Activated T-cell treated with anti-CD3 and anti-CD28 coated beads, Interleukin-2, amount 50 U/mL, for 1 hour (primary cell): ENCODE data around the gene EVI5.
"Not testable (repeated sequence)": the region's sequence is repeated elsewhere in the genome, so short reads cannot be mapped to it uniquely, and the experiment has no call there.

Source experiments
- DNase-seq: peaks from one replicate; pipeline ENCODE4 v3.0.0-alpha.2; 2020

EVI5 gene

DNA sequence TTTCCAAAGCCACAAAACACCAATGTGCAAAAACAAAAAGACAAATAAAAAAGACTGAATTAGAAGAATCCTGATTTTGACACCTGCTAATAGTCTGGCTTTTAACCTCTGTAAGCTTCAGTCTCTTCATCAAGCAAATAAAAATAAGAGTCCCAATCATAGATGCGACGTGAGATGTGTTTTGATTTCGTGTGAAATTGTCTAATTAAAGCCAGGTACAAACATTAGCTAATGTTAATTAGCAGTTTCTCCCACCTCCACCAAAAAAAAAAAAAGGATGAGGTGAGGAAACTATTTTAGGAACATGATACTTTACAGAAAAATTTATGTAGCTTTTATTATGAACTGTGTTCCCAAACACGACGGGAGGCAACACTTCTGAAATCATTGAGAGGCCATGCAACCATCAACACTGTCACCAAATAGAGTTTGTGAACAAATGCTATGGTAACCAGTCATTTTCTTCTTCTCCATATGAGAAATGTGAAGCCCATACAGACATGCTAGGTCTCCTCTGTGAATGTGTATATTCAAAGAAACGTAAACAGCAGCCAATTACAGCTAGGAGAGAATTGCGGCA is 6.7 kb upstream of the EVI5 start:
- DNase-seq = no peak

DNA sequence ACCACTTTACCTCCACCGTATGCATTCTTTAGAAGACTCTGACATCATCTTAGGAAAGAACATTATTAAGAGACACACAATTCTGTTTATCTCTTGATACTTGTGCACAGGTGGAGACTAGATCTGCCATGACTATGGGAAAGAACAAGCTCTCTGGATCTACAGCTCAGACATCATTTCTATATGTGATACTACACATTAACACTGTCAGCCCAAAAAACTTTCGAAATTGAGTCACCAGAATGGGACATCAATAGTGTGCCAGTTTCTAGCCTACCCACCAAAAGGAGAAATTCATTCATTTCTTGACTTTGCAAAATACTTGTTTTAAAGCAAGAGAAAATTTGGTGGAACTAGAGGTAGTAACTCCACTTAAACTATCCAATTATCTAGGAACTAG is 6.0 kb upstream of the EVI5 start:
- DNase-seq = no peak

DNA sequence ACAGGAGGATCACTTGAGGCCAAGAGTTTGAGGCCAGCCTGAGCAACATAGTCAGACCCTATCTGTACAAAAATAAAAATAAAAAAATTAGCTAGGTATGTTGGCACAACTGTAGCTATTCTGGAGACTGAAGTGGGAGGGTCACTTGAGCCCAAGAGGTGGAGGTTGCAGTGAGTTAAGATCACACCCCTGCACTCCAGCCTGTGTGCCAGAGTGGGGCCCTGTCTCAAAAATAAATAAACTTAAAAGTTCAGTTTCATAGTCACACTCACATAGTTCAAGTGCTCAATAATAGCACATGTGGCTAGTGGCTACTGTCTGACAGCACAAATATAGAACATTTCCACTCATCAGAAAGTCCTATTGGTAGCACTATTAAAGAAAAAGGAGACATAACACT is 5.2 kb upstream of the EVI5 start:
- DNase-seq = no peak

DNA sequence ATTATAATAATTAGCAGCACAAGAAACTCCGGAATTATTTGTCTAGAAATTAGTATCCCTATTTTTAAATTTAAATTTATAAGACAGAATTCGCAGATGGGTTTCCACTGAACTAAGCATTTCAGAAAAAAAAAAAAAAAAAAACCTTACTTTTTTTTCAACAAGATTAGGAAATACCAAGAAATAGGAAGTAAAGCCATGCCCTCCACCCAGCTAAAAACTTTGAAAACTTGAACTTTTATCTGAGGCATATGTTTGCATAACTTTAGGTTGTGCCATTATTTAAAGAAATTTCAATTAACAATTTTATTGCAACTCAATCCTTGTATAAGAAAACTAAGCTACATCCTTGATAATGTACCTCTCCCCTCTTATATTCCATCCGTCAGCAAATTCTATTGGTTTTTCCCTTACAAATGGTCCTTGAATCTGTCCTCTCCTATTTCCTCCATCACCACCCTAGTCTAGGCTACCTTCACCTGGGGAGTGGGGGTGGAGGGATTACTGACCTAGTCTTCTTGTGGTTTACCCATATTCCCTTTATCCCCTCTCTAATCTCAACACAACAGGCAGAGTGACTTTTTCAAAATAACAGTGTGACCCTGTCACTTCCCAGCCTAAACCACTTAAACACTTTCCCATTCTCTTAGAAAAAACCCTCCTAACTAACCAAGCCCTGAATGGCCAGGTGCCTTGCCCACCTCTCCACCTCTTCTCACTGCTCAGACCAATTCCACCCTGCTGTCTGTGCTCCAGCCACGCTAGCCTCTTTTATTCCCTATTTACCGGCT is 1.4 kb upstream of the EVI5 start:
- DNase-seq = no peak

DNA sequence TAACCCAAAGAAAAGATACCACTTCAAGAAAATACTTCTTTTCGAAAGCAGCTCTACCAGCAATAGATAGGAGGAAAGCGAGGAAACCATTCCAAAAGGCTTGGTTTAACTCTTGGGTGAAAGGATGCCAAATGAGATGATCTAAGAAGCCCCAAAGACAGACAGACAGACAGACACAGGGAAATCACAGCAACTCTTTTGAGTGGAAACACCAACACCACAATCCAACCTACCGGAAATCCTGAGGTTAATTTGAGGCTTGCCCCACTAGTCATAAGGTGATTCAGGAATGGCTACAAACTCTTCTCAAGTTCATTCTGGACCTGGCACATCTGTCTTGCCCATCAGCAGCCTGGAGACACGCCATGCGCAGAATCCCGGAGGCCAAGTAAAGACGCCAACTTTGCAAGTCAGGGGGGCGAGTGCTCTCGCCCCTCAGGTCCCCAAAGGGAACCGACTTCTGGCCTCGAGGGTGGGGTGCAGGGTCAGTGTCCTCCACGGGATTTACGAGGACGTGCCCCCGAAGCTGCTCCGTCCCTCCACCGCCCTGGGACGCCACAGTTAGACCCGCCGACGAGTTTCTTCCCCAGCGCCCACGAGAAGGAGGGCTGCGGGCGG is 778 bp downstream of the EVI5 start:
- no peak for DNase-seq

DNA sequence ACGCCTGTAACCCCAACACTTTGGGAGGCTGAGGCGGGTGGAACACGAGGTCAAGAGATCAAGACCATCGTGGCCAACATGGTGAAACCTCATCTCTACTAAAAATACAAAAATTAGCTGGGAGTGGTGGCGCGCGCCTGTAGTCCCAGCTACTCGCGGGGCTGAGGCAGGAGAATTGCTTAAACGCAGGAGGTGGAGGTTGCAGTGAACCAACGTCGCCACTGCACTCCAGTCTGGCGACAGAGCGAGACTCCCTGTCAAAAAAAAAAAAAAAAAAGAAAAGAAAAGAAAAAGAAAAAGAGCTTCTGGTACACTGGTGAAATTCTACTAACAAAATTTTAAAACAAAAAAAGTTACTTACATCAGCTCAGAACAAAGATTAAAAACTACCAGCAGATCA is 1.4 kb downstream of the EVI5 start:
- DNase-seq = not testable (repeated sequence)

DNA sequence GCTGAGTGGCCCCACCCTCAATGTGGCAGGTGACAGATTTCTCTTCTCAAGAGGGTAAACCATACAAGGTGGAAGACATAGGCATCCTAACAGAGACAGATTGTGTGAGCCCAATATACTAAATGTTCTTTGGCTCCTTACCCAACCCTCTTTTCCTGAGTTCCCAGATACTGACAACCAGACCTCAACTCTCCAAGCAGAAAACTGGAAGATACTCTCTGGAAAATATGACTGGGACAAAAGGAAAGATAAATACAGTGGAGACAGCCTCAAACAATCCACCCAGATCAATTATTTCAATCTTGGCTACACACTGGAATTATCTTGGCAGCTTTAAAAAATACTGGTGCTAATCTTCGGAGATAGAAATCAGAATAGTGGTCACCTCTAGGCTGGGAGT is 6.5 kb downstream of the EVI5 start:
- DNase-seq = no peak

DNA sequence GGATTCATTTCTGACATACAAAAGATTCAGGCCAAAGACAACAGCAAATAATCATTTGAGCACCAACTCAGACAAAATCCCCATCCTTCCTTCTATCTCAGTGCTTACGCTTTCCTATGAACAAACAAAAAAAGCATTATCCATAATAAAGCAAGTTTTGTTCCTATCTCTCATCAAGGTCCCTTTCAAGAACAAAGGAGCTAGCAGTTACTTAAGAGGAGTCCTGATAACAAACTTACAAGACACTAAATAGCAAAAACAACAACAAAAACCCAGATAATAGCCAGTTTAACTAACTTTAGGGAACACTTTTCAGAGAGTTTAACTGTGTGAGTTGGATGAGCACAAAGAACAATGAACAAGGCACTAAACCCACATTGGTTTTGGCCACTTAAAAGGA is 10.5 kb downstream of the EVI5 start:
- no peak for DNase-seq

DNA sequence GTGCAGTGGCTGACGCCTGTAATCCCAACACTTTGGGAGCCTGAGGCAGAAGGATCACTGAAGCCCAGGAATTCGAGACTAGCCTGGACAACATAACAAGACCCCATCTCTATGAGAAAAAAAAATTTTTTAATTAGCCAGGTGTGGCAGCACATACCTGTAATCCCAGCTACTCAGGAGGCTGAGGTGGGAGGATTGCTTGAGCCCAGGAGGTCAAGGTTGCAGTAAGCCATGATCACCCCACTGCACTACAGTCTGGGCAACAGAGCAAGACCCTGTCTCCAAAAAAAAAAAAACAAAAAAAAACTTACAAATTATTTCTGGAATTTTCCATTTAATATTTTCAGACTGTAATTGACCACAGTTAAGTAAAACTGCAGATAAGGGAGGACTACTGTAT is 11.2 kb downstream of the EVI5 start:
- DNase-seq = not testable (repeated sequence)

DNA sequence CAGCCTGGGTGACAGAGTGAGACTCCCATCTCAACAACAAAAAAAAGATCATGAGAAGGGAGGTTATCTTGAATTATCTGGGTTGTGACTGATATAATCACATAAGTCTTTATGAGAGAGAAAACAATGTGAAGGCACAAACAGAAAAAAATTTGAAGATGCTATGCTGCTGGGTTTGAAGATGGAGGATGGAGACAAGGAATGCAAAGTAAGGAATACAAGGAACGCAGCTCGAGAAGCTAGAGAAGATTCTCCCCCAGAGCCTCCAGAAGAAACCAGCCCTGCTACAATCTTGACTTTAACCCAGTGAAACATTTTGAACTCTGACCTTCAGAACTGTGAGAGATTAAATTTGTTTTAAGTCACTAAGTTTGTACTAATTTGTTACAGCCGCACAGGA is 15.1 kb downstream of the EVI5 start:
- DNase-seq = no peak

DNA sequence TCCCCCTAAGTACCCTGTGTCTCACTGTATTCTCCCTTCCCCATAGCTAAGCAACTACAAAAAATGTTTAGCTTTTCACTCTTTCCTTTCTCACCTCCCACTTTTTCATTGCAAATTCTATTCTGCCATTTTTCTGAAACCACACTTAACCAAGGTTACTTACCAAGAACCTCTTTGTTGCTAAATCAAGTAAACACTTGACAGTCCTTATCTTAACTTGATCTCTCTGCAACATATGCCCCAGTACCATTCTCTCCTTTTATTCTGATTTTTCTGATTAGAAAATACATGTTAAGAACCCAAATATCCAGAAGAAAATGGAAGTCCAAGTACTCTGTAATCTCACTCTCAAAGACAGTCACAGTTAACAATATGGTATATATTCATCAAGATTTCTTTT is 16.0 kb downstream of the EVI5 start:
- DNase-seq = no peak

DNA sequence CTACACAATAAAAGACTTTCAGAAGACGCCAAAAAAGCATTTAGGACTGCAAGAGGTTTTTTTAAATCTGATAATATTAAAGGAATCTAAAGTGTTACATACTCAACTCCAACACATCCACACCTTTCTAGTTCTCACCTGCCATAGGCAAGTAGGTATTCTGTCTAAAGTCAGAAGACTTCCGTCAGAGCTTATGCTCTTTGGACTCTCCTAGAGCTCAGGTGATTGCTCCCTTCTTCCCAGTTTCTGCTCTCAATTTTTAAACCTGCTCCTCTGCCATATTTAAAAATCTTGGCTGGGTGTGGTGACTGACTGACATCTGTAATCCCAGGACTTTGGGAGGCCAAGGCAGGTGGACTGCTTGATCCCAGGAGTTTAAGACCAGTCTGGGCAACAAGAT is 16.6 kb downstream of the EVI5 start:
- no peak for DNase-seq

DNA sequence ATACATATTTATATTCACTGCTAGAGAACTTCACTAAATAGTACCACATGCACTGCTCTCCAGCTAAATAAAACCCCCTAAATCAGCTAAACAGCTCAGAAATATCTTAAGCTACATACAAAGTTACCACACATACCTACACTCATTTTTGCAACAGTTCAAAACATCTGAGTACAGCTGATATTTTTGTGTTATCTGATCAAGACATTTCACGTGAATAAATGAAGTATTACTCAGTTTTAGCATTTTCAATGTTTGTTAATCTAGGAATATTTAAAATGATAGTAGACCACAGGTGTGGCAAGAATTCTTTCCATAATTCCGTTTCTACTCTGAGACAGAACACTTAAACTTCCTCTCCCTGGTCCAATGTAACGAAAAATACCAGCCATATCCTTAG is 20.8 kb downstream of the EVI5 start:
- no peak for DNase-seq

DNA sequence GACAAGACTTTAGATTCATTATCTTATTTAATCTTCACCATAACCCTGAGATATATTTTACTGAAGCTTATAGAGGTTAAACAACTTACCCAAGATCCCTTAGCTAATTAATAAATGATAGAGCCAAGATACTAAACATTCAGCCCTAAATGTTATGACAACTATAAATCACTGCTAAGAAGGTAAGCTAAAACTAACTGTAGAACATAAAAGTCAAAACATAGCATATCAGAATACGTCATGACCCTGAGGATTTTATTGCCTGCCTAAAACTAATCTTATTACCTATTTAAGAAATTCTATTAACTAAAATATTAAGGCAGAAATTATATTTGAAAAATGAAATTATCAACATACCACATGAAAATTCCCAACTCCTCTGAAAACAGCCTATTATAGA is 22.6 kb downstream of the EVI5 start:
- DNase-seq = no peak

DNA sequence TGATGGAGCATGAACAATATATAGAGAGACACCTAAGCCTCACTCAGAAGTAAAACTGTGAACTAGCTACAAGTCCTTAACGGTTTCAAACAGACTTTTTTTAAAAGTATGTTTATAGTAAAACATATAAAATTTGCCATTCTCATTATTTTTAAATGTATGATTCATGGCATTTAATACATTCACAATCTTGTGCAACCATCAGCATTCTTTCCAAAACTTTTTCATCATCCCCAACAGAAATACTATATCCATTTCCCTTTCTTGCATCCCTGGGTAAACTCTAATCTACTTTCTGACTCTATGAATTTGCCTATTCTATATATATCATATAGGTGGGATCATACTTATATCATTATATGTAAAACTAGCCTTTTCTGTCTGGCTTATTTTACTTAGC is 25.5 kb downstream of the EVI5 start:
- DNase-seq = no peak

DNA sequence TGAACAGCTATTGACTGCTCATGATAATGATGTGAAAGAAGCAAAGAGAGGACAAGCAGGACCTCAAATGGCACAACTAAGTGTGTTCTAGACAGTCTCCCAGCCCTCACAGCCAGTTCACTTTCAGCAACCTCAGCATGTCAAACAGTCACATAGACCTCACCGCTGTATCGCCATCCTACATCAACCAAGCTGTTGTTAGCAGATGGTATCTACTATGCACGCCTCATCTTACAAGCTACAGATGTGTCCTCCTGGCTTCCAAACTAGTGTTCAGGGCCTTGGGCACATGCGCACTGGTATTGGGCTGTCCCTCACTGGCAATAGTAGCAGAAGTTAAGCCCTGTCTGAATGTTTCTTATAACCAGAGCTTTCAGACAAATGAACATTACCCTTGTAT is 28.4 kb downstream of the EVI5 start:
- no peak for DNase-seq

DNA sequence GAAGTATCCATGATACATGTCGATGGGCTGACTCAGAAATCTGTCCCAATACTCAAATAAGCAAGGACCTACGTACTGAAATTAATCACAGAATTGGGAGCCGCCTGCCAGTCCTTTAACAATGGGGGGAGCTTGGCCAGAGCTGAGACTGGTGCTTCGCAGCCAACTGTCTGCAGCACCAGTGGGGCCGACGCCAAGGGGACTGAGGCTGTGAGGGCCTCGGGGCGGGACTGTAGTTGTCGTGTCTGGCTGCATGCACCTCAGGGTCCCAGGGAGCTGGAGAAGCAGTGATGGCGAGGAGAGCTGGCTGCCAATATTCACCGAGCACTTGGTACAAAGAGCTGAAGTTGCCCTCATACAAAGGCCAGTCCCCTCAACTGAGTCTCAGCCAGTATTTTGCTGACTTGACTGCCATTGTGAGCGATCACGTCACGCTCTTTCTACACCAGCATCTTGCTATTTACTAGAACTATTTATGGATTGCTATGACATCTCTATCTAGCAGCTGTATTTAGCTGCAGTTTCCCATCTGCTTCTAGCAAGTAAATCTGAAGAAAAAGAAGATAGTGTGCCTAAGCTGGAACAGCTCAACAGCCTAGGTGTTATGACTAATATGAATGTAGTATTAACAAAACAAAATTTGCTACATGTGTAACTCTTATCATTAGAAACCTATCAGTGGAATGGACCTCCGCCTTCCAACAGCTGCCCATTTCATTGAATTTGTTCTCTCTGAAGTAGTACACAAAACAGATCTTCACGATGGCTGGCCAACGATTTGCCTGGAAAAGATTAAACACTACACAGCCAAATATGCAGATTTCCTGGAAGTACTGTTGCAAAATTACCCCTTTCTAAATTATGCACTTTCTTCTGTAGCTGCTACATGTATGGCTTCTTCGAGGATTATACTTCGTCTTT is 29.1 kb downstream of the EVI5 start:
- no peak for DNase-seq

DNA sequence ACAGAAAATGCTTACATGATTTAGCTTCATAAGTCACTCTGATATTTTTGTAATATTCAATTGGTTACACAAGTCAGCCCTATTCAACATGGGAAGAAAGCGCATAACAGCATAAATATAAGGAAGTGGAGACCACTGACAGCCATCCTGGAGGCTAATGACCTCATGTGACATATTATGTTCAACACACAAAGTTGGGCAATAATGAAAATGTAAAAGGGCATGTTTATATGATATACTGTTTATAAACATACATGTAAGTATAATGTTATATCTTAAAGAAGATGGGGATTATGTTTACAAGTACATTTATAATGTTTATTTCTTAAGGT is 30.2 kb downstream of the EVI5 start:
- DNase-seq = no peak

DNA sequence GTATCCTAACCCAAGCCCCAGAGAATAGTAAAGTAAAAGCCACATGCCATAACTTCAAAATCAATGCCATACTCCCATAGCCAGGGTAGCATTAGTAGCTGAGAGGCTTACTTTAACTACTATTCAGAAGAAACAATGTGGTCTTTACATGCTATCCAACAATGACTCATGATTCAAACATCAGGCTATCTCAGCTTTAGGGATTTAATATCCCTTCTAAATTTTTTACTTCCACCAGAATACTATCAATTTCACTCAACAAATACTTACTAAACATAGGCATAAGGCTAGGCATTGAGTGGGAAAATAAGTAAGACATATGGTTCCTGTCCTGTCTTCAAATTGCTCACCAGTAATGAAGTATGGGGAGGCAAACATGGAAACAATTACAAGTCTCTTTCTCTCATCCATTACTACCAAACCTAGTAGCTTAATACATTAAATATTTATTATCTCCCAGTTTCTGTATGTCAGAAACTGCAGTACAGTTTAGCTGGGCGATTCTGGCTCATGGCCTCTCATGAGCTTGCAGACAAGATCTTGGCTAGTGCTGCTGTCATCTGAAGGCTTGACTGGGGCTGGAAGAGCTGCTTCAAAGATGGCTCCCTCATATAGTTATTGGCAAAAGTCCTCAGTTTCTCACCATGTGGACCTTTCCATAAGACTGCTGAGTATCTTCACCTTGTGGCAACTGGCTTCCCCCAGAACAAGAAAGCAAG is 30.7 kb downstream of the EVI5 start:
- DNase-seq = no peak

DNA sequence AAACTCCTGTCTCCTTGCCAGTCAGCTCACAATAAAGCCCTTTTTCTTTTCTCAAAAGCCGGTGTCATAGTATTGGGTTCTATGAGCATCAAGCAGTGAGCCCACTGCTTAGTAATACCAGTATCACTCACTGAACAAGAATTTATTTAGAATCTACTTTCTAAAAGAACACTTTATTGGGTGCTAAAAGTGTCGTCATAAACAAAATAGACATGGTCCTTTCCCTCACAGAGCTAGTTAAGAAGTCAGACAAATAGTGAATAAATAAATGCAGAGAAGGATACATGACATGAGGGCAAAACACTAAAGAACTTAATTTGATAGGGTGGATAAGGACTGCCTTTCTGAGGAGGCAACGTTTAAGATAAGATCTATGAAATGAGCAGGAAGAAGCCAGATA is 32.2 kb downstream of the EVI5 start:
- DNase-seq = no peak

DNA sequence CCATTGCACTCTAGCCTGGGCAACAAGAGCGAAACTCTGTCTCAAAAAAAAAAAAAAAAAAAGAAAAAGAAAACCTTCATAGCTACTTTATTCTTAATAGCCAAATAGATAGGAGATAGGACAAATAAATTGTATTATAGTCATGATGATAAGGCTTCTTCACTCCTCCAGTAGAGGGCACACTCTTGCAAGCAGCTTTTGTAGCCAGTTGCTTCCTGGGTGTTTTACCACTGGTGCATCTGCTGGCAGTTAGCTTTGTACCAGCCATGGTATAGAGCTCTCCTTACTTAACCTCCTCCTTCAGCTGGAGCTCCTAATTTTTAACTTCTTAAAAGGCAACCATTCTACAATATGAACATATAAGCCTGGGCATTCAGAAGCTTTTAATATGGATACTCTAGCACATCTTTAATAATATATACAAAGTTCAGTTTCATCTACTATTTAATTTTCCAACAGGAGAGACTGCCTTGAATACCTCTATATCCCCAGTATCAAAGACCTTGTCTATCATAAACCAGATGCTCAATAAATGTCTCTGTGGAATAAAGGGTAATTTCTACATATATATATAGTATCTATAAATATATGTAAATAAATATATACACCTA is 35.8 kb downstream of the EVI5 start:
- DNase-seq = no peak

DNA sequence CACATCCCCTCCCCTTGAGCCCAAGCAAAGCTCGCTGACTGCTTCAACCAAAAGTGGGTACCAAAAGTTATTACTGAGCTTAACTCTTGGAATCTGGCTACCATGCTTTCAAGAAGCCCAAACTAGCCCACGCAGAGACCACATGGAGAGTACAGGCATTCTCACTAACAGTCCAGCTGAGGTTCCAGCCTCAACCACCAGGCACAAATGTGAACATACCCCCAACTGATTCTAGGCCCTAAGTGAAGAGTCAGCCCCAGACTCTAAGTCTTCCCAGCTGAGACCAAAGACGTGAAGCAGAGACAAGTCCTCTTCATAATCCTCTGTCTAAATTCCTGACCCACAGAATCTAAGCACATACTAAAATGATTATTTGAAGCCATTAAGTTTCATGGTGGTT is 36.8 kb downstream of the EVI5 start:
- no peak for DNase-seq

DNA sequence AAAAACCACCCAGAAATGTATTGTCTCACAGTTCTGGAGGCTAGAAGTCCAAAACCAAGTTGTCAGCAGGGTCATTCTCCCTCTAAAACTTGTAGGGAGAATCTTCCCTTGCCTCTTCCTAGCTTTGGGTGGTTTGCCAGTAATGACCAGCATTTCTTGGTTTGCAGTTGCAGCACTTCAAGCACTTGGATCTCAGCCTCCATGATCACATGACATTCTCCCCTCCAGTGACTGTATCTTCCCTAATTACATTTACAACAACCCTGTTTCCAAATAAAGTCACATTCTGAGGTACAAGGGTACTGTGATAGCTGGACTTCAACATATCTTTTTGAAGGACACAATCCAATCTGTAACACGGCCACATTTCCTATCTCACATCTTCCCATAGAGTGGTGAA is 37.2 kb downstream of the EVI5 start:
- no peak for DNase-seq
